H9 (cell line): ENCODE results near the gene CPT1C. TPM values are rescaled to one million over a fixed set of nuclear protein-coding genes. Genes with fewer than 3 reads are reported as not detected.

Experiments used
- DNase-seq: peaks from one replicate; pipeline ENCODE4 v3.0.0-alpha.2; 2017
- H2AFZ ChIP-seq: one replicate; pipeline ENCODE4 v1.6.1; 2013; ENCODE audit warnings: mild to moderate bottlenecking, low read length, control low read depth, moderate library complexity
- H2AK5ac ChIP-seq: 2 replicates; pipeline ENCODE4 v1.6.1; 2013; ENCODE audit warnings: low read length, control low read depth, mixed read lengths; ENCODE audit not compliant: insufficient read length
- H2BK120ac ChIP-seq: one replicate; pipeline ENCODE4 v1.6.1; 2013; ENCODE audit warnings: low read depth, mild to moderate bottlenecking, low read length, control low read depth, inconsistent platforms; ENCODE audit not compliant: poor library complexity, severe bottlenecking
- H2BK12ac ChIP-seq: 2 replicates; pipeline ENCODE4 v1.6.1; 2013; ENCODE audit warnings: low read length, control low read depth, mixed read lengths, low read depth; ENCODE audit not compliant: insufficient read length
- H2BK15ac ChIP-seq: 2 replicates; pipeline ENCODE4 v1.6.1; 2013; ENCODE audit warnings: low read depth, low read length, control low read depth
- H2BK20ac ChIP-seq: one replicate; pipeline ENCODE4 v1.6.1; 2013; ENCODE audit warnings: low read depth, mild to moderate bottlenecking, low read length, control low read depth, inconsistent platforms; ENCODE audit not compliant: poor library complexity, severe bottlenecking
- H2BK5ac ChIP-seq: 2 replicates; pipeline ENCODE4 v1.6.1; 2013; ENCODE audit warnings: low read length, control low read depth, mixed read lengths; ENCODE audit not compliant: insufficient read length
- H3K14ac ChIP-seq: 2 replicates; pipeline ENCODE4 v1.6.1; 2013; ENCODE audit warnings: low read length, control low read depth; ENCODE audit not compliant: insufficient read depth
- H3K18ac ChIP-seq: 2 replicates; pipeline ENCODE4 v1.6.1; 2013; ENCODE audit warnings: low read depth, mild to moderate bottlenecking, mixed read lengths, low read length, control low read depth; ENCODE audit not compliant: insufficient read length
- H3K23ac ChIP-seq: 2 replicates; pipeline ENCODE4 v1.6.1; 2013; ENCODE audit warnings: low read length, control low read depth, mixed read lengths, low read depth; ENCODE audit not compliant: insufficient read length
- H3K23me2 ChIP-seq: 2 replicates; pipeline ENCODE4 v1.6.1; 2013; ENCODE audit warnings: low read depth, mild to moderate bottlenecking, mixed read lengths, low read length, control low read depth; ENCODE audit not compliant: insufficient read length, poor library complexity, severe bottlenecking
- H3K27ac ChIP-seq: 2 replicates; pipeline ENCODE4 v1.5.1; 2013; ENCODE audit warnings: low read length, control low read depth, mixed read lengths, low read depth; ENCODE audit not compliant: insufficient read length
- H3K27me3 ChIP-seq: 2 replicates; pipeline ENCODE4 v1.6.1; 2013; ENCODE audit warnings: low read length, control low read depth, inconsistent platforms; ENCODE audit not compliant: insufficient read depth
- H3K4ac ChIP-seq: 2 replicates; pipeline ENCODE4 v1.6.1; 2013; ENCODE audit warnings: low read depth, mild to moderate bottlenecking, control low read depth, inconsistent platforms, low read length, moderate library complexity
- H3K4me1 ChIP-seq: 2 replicates; pipeline ENCODE4 v1.6.1; 2013; ENCODE audit warnings: low read length, control low read depth, inconsistent platforms; ENCODE audit not compliant: insufficient read depth
- H3K4me2 ChIP-seq: 2 replicates; pipeline ENCODE4 v1.6.1; 2013; ENCODE audit warnings: low read length, control low read depth, mixed read lengths; ENCODE audit not compliant: insufficient read length, insufficient read depth
- H3K56ac ChIP-seq: 2 replicates; pipeline ENCODE4 v1.6.1; 2013; ENCODE audit warnings: low read depth, mild to moderate bottlenecking, mixed read lengths, low read length, control low read depth; ENCODE audit not compliant: insufficient read length
- H3K79me1 ChIP-seq: 2 replicates; pipeline ENCODE4 v1.6.1; 2013; ENCODE audit warnings: low read depth, mild to moderate bottlenecking, moderate library complexity, low read length, control low read depth, inconsistent platforms; ENCODE audit not compliant: insufficient read depth, poor library complexity, severe bottlenecking
- H3K79me2 ChIP-seq: 2 replicates; pipeline ENCODE4 v1.6.1; 2013; ENCODE audit warnings: low read length, control low read depth, inconsistent platforms; ENCODE audit not compliant: insufficient read depth
- H3K9ac ChIP-seq: 2 replicates; pipeline ENCODE4 v1.6.1; 2013; ENCODE audit warnings: low read length, control low read depth, mixed read lengths; ENCODE audit not compliant: insufficient read length; ENCODE audit errors: extremely low read depth
- H3K9me3 ChIP-seq: one replicate; pipeline ENCODE4 v1.6.1; 2013; ENCODE audit warnings: low read depth, low read length, inconsistent platforms; ENCODE audit not compliant: control insufficient read depth
- H3T11ph ChIP-seq: one replicate; pipeline ENCODE4 v1.6.1; 2013; ENCODE audit warnings: mild to moderate bottlenecking, low read length, control low read depth, inconsistent platforms
- H4K20me1 ChIP-seq: one replicate; pipeline ENCODE4 v1.6.1; 2013; ENCODE audit not compliant: control insufficient read depth, insufficient read length, insufficient read depth
- H4K5ac ChIP-seq: 2 replicates; pipeline ENCODE4 v1.6.1; 2013; ENCODE audit warnings: low read depth, mild to moderate bottlenecking, mixed read lengths, low read length, control low read depth; ENCODE audit not compliant: insufficient read length
- H4K8ac ChIP-seq: replicated peaks from 2 replicates; pipeline ENCODE4 v1.6.1; 2013; ENCODE audit warnings: low read length, control low read depth, mixed read lengths, low read depth; ENCODE audit not compliant: insufficient read length
- H4K91ac ChIP-seq: 2 replicates; pipeline ENCODE4 v1.6.1; 2013; ENCODE audit warnings: low read depth, mild to moderate bottlenecking, moderate library complexity, mixed read lengths, low read length, control low read depth; ENCODE audit not compliant: insufficient read length
- H3K27ac Mint-ChIP-seq, 3 experiments: 2 replicates in 2 of 3; 3 replicates in 1 of 3; pipeline ENCODE4 v1.8.0; 2020 to 2021; ENCODE audit warnings: mixed read lengths in 3 of 3, mild to moderate bottlenecking in 1 of 3, moderate library complexity in 1 of 3
- H3K27me3 Mint-ChIP-seq: 2 replicates; pipeline ENCODE4 v1.8.0; 2021; ENCODE audit warnings: low read depth, mild to moderate bottlenecking, moderate library complexity, mixed read lengths
- H3K36me3 Mint-ChIP-seq, 3 experiments: 2 replicates in 2 of 3; 3 replicates in 1 of 3; pipeline ENCODE4 v1.8.0; 2020 to 2021; ENCODE audit warnings: low read depth in 3 of 3, mixed read lengths in 3 of 3; ENCODE audit not compliant: insufficient read depth in 1 of 3
- H3K4me1 Mint-ChIP-seq, 2 experiments: 2 replicates each; pipeline ENCODE4 v1.8.0; 2020; ENCODE audit warnings: mixed read lengths in 2 of 2
- H3K4me3 Mint-ChIP-seq, 2 experiments: 2 replicates in 1 of 2; 3 replicates in 1 of 2; pipeline ENCODE4 v1.8.0; 2020 to 2021; ENCODE audit warnings: mild to moderate bottlenecking in 2 of 2, mixed read lengths in 2 of 2, moderate library complexity in 1 of 2
- H3K9me3 Mint-ChIP-seq, 2 experiments: 2 replicates in 1 of 2; 3 replicates in 1 of 2; pipeline ENCODE4 v1.8.0; 2020; ENCODE audit warnings: mild to moderate bottlenecking in 2 of 2, mixed read lengths in 2 of 2, moderate library complexity in 1 of 2
- CTCF ChIP-seq: fragments of 200-600 bp; sonication (generic); conservative IDR thresholded peaks from 3 replicates; pipeline ENCODE4 v1.8.0; 2021; ENCODE audit warnings: antibody characterized with exemption, mild to moderate bottlenecking
- WGBS: extraction: QIAGEN DNeasy Blood & Tissue Kit; methylation state at CpG from one replicate; pipeline ENCODE4 v1.1.7; 2013; ENCODE audit warnings: missing lambda C conversion rate, low lambda C conversion rate, mixed read lengths; ENCODE audit not compliant: insufficient read length; ENCODE audit errors: extremely low coverage; 5-methylcytosine and 5-hydroxymethylcytosine counted together
- total RNA-seq: library from RNA; stranded (reverse); gene quantifications from 2 replicates; pipeline ENCODE4 v1.2.1, GENCODE V29; 2021

The CPT1C gene
- total RNA-seq, 1 experiment from 2014 or later: 74.6 TPM

GRCh38 chr19:49692147-49692506, 1.2 kb downstream of the CPT1C start:
- no peak overlapping the region for H3K27ac ChIP-seq
- H3K27ac Mint-ChIP-seq: peak overlapping the region in 1 of 3 experiments; percentile 34; a peak in 1 of 7 replicates

More at GRCh38 chr19:49692147-49692506, 1.2 kb downstream of the CPT1C start:
- Histone ChIP-seq H3T11ph (no peak overlapping the region), H3K9ac (no peak overlapping the region), H4K20me1 (no peaks in the 10 kb centered on the region), H3K4ac (no peak overlapping the region), H3K56ac (no peak overlapping the region), H3K79me1 (no peaks in the 10 kb centered on the region), H3K23ac (no peak overlapping the region), H3K79me2 (no peaks in the 10 kb centered on the region), H2BK12ac (no peak overlapping the region), H2BK5ac (no peak overlapping the region), H2BK120ac (no peak overlapping the region), H3K9me3 (no peaks in the 10 kb centered on the region), H4K5ac (no peak overlapping the region), H3K23me2 (peaks cover 19% of the 10 kb centered on the region), H2AFZ (no peak overlapping the region), H3K14ac (no peak overlapping the region), H2BK20ac (no peak overlapping the region), H4K8ac (no peak overlapping the region), H3K4me2 (peak overlapping the region; percentile 98), H3K27me3 (no peaks in the 10 kb centered on the region), H2AK5ac (no peak overlapping the region), H3K4me1 (peaks cover 10% of the 10 kb centered on the region; the same call in 1 of the 2 replicates), H4K91ac (no peak overlapping the region), H2BK15ac (no peak overlapping the region), H3K18ac (no peak overlapping the region)
- H3K27me3 Mint-ChIP-seq: no peaks in the 10 kb centered on the region; the same call in 1 of the 2 replicates
- H3K4me3 Mint-ChIP-seq: peak overlapping the region; percentile 83 to 98
- no CpG with 5 or more reads among the region's 16 CpGs for WGBS
- peaks cover 17 to 42% (median 34%) of the 10 kb centered on the region in 3 experiments for H3K36me3 Mint-ChIP-seq
- TF ChIP-seq CTCF: no peak
- DNase-seq: no peak
- H3K4me1 Mint-ChIP-seq: peaks cover 21 to 37% of the 10 kb centered on the region in 2 experiments
- H3K9me3 Mint-ChIP-seq: peaks cover 0 to 3% of the 10 kb centered on the region in 2 experiments; a peak in 1 of 5 replicates
